Measurements from ENCODE around the gene CPLANE2.
"Not testable (repeated sequence)": the region's sequence is repeated elsewhere in the genome, so short reads cannot be mapped to it uniquely, and the experiment has no call there.

The CPLANE2 gene

GRCh38 chr1:16229976-16230740, 6.8 kb downstream of the CPLANE2 start:
- DNase-seq = no peak

DNA sequence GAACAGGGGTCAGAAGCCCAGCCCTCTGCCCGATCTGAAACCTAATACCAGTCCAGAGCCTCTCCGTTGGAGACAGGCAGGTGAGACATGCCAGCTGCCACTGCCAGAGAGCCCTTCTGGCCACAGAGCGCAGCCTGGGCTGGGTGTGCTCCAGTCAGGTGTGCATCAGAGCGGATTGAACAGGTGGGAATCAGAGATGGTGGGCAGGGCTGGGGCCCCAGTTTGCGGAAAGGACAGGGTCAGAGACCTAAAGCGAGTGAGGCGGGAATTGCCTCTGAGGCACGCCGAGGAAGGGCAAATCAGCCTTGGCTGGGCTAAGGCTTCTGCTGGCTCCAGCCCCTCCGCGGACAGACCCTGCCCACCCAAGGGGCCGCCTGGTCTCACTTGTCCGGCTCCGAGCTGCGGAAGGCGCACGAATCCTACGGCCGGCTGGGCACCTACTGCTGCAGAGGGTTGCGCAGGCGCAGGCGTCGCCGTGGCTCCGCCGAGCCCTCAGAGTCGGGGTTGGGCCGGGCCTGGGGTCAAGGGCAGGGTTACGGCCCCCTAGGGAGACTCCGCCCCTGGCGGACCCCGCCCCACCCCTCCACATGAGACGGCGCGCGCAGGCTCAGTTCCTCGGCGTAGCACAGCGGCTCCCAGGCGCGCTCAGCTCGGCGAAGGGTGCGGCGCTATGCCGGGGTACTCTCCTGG, 10.3 kb downstream of the CPLANE2 start:
- no peak for DNase-seq

GRCh38 chr1:16226129-16226489, 10.9 kb downstream of the CPLANE2 start:
- DNase-seq = no peak

- no peak for DNase-seq
Observed at GRCh38 chr1:16224472-16224871, 12.5 kb downstream of the CPLANE2 start.

DNA sequence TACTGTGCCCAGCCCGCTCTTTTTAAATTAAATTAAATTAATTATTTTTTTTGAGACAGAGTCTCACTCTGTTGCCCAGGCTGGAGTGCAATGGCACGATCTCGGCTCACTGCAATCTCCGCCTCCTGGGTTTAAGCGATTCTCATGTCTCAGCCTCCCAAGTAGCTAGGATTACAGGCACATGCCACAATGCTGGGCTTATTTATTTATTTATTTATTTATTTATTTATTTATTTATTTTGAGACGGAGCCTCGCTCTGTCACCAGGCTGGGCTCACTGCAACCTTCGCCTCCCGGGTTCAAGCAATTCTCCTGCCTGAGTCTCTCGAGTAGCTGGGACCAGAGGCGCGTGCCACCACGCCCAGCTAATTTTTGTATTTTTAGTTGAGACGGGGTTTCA, 14.3 kb downstream of the CPLANE2 start:
- DNase-seq = not testable (repeated sequence)

- DNase-seq = no peak
Observed at GRCh38 chr1:16221499-16221898, 15.5 kb downstream of the CPLANE2 start.

GRCh38 chr1:16219968-16220500, 16.9 kb downstream of the CPLANE2 start:
- DNase-seq = no peak

- DNase-seq = no peak
Observed at GRCh38 chr1:16218674-16219071, 18.3 kb downstream of the CPLANE2 start.

DNA sequence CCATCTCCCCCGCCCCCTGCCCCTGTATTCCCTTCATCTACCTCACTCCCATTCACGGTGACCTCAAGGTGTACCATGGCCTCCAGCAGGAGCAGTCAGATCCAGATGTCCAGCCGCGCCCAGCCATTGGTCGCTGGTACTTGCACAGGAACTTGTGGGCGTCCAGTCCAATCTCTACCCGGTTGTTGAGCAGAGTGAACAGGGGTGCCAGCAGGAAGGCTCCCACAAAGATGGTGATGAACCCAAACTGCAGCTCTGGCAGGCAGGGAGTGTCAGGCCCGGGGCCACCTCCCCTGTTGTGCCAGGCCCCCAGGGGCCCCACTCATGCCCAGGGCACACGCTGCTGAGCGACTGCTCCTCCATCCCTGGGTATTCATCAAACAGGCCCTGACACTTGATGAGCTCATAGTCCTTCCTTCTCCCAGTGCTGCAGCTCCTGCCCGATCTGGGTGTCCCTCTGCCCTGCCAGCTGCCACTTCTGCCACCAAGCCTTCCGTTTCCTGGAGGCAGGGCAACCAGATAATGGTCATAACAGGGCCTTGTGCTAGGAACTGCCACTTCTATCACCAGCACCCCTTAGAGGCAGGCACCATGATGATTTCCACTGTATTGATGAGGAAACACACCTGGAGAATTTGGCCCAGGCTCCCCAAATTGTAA, 18.8 kb downstream of the CPLANE2 start:
- DNase-seq = no peak

DNA sequence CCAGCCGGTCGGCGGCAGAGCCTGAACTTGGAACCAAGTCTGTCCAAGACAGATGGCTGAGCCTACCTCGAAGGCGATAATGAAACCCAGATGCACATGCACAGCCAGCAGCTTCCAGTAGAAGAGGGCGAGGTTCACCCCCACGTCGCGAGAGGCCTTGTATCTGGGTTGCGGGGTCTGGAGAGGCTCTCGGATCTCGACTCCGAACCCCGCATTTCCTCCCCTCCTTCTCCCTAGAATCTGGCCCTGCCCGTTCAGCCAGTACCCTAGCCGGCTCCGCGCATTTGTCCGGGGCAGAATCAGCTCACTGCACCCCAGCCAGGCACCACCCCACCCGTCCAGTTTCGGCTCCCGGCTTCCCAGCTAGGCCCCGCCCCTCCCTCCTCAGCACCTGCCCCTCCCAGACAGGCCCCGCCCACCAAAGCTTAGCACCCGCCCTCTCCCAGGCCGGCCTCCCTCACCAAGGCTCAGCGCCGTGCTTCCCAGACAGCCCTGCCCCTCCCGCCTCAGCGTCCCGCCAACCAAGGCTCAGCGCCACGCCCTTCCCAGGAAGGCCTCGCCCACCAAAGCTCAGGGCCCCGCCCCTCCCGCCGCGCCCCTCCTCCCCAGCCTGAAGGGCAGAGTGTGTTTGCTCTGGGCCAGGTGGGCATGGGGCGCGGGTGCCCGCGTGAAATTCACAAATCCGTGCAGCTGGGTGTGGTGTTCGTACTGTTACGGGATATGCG, 19.8 kb downstream of the CPLANE2 start:
- peak; percentile 94 to 97 for DNase-seq

DNA sequence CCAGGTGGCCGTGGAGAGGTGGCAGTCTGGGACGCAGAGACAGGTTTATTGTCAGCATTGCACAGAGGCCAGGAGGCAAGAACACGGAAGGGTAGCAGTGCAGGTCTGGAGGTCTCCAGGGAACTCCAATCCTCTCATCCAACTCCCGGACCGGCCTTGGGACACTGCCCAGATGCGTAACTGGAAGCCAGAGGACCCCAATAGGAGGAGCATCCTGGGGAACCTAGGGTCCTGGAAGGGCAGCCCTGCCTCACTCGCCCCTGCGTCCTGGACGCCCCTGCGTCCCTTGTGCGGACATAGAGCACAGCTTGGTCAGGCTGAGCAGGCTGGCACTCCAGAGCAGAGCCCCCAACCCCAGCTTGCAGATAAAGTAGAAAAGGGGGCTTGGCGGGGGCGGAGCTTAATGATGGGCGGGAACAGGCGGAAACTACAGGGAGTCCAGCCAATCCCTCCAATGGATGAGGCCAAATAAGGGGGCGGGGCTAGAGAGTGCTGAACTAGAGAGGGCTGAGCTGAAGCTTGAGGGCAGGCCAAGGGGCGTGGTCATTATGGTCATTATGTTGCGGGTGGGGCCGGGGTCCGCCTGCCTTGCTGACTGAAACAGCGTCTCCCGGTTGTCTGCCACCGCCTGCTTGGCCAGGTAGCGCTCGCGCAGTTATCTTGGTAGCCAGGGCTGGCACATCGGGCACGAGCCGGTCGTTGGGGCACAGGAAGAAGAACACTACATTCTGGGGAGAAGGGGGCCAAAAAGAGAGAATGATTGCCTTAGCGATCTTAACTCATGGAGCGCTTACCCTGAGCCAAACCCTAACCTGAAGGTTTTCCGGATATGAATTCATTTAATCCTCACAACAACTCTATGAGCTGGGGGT, 20.9 kb downstream of the CPLANE2 start:
- DNase-seq = peak; percentile 80 to 83

DNA sequence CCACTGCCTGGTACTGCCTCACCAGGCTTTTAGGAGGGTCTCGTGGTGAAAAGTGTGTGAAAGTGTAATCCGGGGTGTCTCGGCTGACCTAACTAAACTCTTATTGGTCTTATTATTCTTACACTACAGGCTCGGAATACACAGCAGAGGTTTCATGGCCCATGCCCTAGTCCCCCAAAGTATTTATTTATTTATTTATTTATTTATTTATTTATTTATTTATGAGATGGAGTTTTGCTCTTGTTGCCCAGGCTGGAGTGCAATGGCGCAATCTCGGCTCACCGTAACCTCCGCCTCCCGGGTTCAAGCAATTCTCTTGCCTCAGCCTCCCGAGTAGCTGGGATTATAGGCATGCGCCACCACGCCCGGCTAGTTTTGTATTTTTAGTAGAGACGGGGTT, 21.7 kb downstream of the CPLANE2 start:
- not testable (repeated sequence) for DNase-seq

- not testable (repeated sequence) for DNase-seq
Observed at GRCh38 chr1:16213544-16213943, 23.4 kb downstream of the CPLANE2 start.

- no peak for DNase-seq
Observed at GRCh38 chr1:16213013-16213412, 24.0 kb downstream of the CPLANE2 start.

- DNase-seq = no peak
Observed at GRCh38 chr1:16212251-16212961, 24.6 kb downstream of the CPLANE2 start, which contains the start of gene ARHGEF19. ARHGEF19 (minus strand) TSS chr1:16212652; CDS start chr1:16209054, 3,598 bp downstream.

GRCh38 chr1:16211824-16212223, 25.2 kb downstream of the CPLANE2 start:
- DNase-seq = no peak

- no peak for DNase-seq
Observed at GRCh38 chr1:16210581-16210980, 26.4 kb downstream of the CPLANE2 start.

DNA sequence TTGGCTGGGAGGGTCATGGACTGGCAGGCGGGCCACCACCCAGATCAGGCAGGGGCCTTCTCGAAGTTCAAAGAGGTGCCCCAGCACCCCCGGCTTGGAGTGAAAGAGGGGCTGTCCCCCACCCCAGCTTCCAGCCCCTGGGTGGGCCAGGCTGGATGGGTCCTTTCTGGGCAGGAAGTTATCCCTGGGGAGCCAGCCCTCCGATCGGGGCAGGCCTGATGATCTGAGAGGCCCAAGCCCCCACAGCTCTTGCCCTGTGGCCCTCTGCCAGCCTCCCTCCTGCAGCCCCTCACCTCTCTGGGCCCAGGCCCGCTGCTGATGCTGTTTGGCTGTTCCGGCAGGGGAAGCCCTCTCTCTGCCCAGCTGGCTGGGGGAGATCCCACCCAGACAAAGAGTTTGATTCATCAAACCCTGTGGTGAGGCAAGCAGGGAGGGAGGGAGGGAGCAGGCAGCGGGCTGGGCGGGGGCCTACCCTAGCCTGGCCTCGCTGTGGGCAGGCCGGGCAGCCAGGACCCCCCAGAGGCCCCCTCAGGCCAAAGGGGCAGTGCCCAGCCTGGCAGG, 27.1 kb downstream of the CPLANE2 start:
- DNase-seq = no peak

GRCh38 chr1:16209132-16209846, 27.7 kb downstream of the CPLANE2 start:
- no peak for DNase-seq

Data from activated T-cell treated with anti-CD3 and anti-CD28 coated beads, Interleukin-2, amount 50 U/mL, for 48 hours (primary cell).